ENCODE measurements around the gene YTHDF1. TPM values are rescaled to one million over a fixed set of nuclear protein-coding genes. Genes with fewer than 3 reads are reported as not detected.

The YTHDF1 gene
- total RNA-seq, 1 donor from 2014 or later = 22.2 TPM

DNA sequence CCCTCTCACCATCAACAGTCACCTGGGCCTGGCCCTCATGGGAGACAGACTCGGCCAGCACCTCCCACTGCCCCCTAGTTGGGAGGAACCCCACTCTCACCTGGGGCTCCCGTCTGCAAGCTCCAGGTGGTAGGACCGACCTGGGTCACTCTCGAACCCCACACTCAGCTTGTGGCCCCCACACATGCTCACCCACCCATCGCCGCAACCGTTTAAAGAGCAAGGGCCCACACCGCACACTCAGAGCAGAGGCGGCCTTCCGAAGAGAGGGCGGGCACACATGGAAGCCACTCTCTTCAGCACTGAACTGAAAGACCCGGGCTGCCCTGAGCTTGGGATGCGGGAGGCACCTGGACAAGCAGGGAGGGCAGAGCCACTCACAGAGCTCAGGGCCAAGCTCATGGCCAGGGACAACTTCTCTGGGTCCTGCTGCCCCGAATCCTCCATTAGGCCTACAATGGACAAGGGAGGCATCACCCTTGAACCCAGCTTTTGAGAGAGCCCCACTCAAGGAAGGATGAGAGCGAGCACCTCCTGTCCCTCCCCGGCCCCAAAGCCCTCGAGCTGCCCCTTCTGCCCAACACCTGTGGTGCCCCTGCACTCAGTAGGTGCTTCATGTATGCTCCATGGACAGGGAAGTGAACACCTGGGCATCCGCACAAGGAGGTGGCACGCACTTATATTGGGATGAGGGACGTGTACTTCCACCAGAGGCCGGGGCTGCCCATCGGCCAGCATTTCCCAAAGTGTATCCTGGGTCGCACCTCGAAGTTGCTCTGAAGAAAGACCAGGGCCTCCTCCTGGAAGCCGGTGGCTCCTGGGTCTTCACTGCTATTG lies 50.4 kb downstream of the YTHDF1 start:
- H3K4me3 ChIP-seq = no peak overlapping the region
- H3K27ac ChIP-seq (replicated peaks) = no peak overlapping the region
- H3K36me3 ChIP-seq = no peaks in the 10 kb centered on the region
- no peaks in the 10 kb centered on the region for H3K9me3 ChIP-seq (replicated peaks)
- intact Hi-C loops (cut with micrococcal nuclease) = no loop called here
- no peak for TF ChIP-seq CTCF (IDR thresholded peaks at IDR 0.05; ENCODE audit: borderline replicate concordance)
- H3K27me3 ChIP-seq (ENCODE audit: low read depth) = peaks cover 97% of the 10 kb centered on the region
- DNase-seq = no peak
- H3K4me1 ChIP-seq = no peaks in the 10 kb centered on the region

DNA sequence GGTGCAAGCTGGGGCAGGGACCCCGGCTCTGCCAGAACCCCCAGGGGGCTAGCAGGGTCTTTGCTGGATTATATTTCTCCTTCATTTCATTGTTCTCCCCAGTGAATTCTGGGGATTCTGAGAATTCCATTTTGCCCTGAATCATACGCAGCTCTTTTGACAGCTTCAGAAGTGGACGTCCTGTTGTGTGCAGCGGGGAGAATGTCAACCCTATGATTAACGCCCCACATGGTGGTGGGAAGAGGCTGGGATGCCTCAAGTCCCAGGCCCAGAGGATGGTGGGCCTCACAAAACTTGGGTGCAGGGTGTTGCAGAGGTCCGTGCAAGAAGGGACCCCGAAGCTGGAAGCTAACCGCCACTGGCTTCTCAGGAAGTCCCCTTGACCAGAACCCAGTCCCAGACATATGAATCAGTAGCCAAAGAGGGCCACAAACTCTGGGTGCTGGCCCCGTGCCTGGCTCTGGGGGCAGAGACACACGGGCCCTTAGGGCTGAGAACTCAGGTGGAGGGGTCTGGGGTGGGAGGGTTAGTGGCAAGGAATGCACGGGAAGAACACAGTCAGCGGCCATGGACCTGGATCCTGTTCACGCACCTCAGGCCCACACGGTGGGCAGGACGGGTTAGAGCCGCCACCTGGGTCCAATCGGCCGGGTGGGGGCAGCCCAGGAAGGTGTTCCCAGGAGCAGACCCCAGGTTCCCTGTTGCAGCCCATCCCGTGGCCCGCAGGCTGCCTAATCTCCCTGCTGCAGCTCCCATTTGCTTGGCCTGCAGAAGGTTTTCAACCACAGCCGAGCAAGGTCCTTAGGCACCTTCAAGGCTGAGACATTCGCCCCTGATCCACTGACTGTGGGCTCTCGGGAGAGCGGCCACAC lies 51.2 kb downstream of the YTHDF1 start:
- no peak for TF ChIP-seq CTCF (IDR thresholded peaks at IDR 0.05; ENCODE audit: borderline replicate concordance)
- no peak for DNase-seq
- no peaks in the 10 kb centered on the region for H3K9me3 ChIP-seq (replicated peaks)
- intact Hi-C loops (cut with micrococcal nuclease) = no loop called here
- H3K4me1 ChIP-seq = no peaks in the 10 kb centered on the region
- peaks cover 97% of the 10 kb centered on the region for H3K27me3 ChIP-seq (ENCODE audit: low read depth)
- H3K36me3 ChIP-seq = no peaks in the 10 kb centered on the region
- H3K27ac ChIP-seq (replicated peaks) = no peak overlapping the region
- H3K4me3 ChIP-seq = no peak overlapping the region

DNA sequence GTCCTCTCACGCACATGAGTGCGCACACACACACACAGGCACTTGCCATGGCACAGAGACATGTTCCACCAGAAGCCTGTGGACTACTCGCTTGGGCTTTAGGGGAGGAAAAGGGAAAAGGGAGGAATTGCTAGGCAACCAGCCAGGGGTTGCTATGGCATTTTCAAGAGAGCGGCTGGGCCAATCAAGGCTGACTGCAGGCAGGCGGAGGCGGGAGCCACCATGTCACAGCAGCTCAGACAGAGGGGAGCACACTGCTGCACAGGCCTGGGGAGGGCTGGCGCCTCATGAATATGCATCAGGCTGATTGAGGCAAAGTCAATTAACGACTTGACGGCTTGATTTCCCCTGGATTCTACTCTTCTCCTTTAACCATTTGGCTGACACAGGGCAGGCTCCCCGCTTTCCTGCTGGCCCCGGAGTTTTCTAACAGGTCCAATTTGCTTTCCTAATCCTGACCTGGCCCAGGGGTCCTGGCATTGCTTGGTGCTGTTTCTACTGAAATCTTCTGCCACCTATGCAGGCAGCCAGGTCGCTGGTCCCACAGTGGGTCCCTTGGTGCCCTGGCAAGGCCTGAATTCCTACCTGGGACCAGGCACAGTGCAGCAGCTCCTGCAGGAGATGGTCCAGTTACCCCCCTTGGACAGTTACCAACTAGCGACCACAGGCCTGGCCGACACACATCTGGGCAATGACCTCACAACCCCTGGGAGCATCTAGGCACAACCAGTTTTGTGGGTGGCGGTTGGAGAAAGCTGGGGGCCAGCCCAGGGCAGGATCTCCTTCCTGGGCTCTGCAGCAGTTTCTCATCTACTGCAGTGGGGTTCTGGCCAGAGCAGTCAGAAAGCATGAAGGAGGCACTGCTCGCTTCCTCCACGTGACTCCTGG lies 52.1 kb downstream of the YTHDF1 start:
- no peaks in the 10 kb centered on the region for H3K4me1 ChIP-seq
- H3K36me3 ChIP-seq = no peaks in the 10 kb centered on the region
- no peaks in the 10 kb centered on the region for H3K9me3 ChIP-seq (replicated peaks)
- peaks cover 97% of the 10 kb centered on the region for H3K27me3 ChIP-seq (ENCODE audit: low read depth)
- H3K27ac ChIP-seq (replicated peaks) = no peak overlapping the region
- intact Hi-C loops (cut with micrococcal nuclease) = no loop called here
- DNase-seq = no peak
- no peak overlapping the region for H3K4me3 ChIP-seq
- TF ChIP-seq CTCF (IDR thresholded peaks at IDR 0.05; ENCODE audit: borderline replicate concordance) = no peak

- Histone ChIP-seq H3K9me3 (replicated peaks) (no peaks in the 10 kb centered on the region), H3K4me3 (no peak overlapping the region), H3K27me3 (ENCODE audit: low read depth) (peaks cover 97% of the 10 kb centered on the region), H3K4me1 (no peaks in the 10 kb centered on the region), H3K36me3 (no peaks in the 10 kb centered on the region), H3K27ac (replicated peaks) (no peak overlapping the region)
- no peak for TF ChIP-seq CTCF (IDR thresholded peaks at IDR 0.05; ENCODE audit: borderline replicate concordance)
- no peak for DNase-seq
- intact Hi-C loops (cut with micrococcal nuclease) = no loop called here
Measured at GRCh38 chr20:63163171-63163570, 52.8 kb downstream of the YTHDF1 start.

- intact Hi-C loops (cut with micrococcal nuclease) = no loop called here
- no peak overlapping the region for H3K27ac ChIP-seq (replicated peaks)
- peaks cover 98% of the 10 kb centered on the region for H3K27me3 ChIP-seq (ENCODE audit: low read depth)
- no peak overlapping the region for H3K4me3 ChIP-seq
- no peak for TF ChIP-seq CTCF (IDR thresholded peaks at IDR 0.05; ENCODE audit: borderline replicate concordance)
- no peaks in the 10 kb centered on the region for H3K9me3 ChIP-seq (replicated peaks)
- no peaks in the 10 kb centered on the region for H3K4me1 ChIP-seq
- DNase-seq = no peak
- H3K36me3 ChIP-seq = no peaks in the 10 kb centered on the region
Measured at GRCh38 chr20:63162206-63162795, 53.6 kb downstream of the YTHDF1 start.

Data from left ventricle myocardium inferior (tissue), 1 donor.